HCT116 (cell line): ENCODE measurements around the gene TNRC6C. TPM values are rescaled to one million over a fixed set of nuclear protein-coding genes. Genes with fewer than 3 reads are reported as not detected.

Experiments
- ATAC-seq: fragments of 200-7000 bp; cut with Tn5 transposase; 2 replicates; pipeline ENCODE4 v1.9.1; 2020; ENCODE audit warnings: mild to moderate bottlenecking, moderate library complexity
- BruUV-seq: library from RNA; stranded (reverse); fragments of 400-500 nt; replicated peaks from 2 replicates; lab custom pipeline; 2021; lab: Mats Ljungman, UMichigan
- CTCF ChIA-PET: fragments of 300-600 bp; sonication (Branson Sonifier 250); formaldehyde crosslinking; loops from one replicate; lab custom pipeline; 2021; ENCODE audit warnings: antibody characterized with exemption; lab: Charles Lee
- POLR2A ChIA-PET: fragments of 300-600, 350-600 bp; sonication (Branson Sonifier 250); formaldehyde crosslinking; loops from one replicate; lab custom pipeline; 2021; ENCODE audit warnings: antibody characterized with exemption; lab: Charles Lee
- RAD21 ChIA-PET, 2 experiments: fragments of 300-600 bp; sonication (Branson Sonifier 250); formaldehyde crosslinking; loops; one replicate each; lab custom pipeline; 2023; ENCODE audit warnings: low total read pairs in 2 of 2; ENCODE audit not compliant: uncharacterized antibody in 2 of 2, unreplicated experiment in 2 of 2, low non-redundant PET in 1 of 2; lab: Charles Lee
- DNase-seq: peaks from one replicate; pipeline ENCODE4 v3.0.0-alpha.2; 2010; ENCODE audit warnings: low read depth, low spot score
- H2AFZ ChIP-seq: fragments of 200-600 bp; shearing (Covaris generic), sonication (generic); 2 replicates; pipeline ENCODE4 v1.6.1; 2017; ENCODE audit warnings: low read depth, mixed run types, mixed read lengths, antibody characterized with exemption, low read length; ENCODE audit not compliant: poor library complexity, severe bottlenecking
- H3K27ac ChIP-seq: 2 replicates; pipeline ENCODE4 v1.5.1; 2012; ENCODE audit warnings: low read depth, low read length
- H3K27me3 ChIP-seq: fragments of 200-600 bp; sonication (generic); 2 replicates; pipeline ENCODE4 v1.6.1; 2016; ENCODE audit warnings: mixed run types, low read length, mixed read lengths; ENCODE audit not compliant: insufficient read depth
- H3K36me3 ChIP-seq, 2 experiments: fragments of 200-500 bp in 1 of 2; fragments of 200-600 bp in 1 of 2; sonication (Bioruptor generic) in 1 of 2; sonication (generic) in 1 of 2; 2 replicates each; pipeline versions ENCODE4 v1.5.1 to v1.6.1; 2014 to 2016; ENCODE audit warnings: low read length in 2 of 2, inconsistent platforms in 1 of 2, mixed read lengths in 1 of 2, mixed run types in 1 of 2; ENCODE audit not compliant: insufficient read depth in 2 of 2, control insufficient read depth in 1 of 2
- H3K4me1 ChIP-seq, 2 experiments: fragments of 200-600 bp in 1 of 2; sonication (generic) in 1 of 2; 2 replicates each; pipeline versions ENCODE4 v1.5.1 to v1.6.1; 2012 to 2017; ENCODE audit warnings: low read length in 2 of 2, inconsistent platforms in 1 of 2, mild to moderate bottlenecking in 1 of 2, mixed read lengths in 1 of 2, mixed run types in 1 of 2, moderate library complexity in 1 of 2; ENCODE audit not compliant: insufficient read depth in 2 of 2, control insufficient read depth in 1 of 2
- H3K4me2 ChIP-seq: fragments of 200-600 bp; sonication (generic); 2 replicates; pipeline ENCODE4 v1.6.1; 2017; ENCODE audit warnings: mixed run types, low read length, mixed read lengths
- H3K4me3 ChIP-seq, 2 experiments: fragments of 200-600 bp in 1 of 2; sonication (generic) in 1 of 2; replicated peaks in 1 of 2; 2 replicates each; pipeline ENCODE4 v1.5.1; 2011 to 2016; ENCODE audit warnings: low read length in 2 of 2, control low read depth in 1 of 2, low read depth in 1 of 2, mild to moderate bottlenecking in 1 of 2, mixed read lengths in 1 of 2, mixed run types in 1 of 2
- H3K79me2 ChIP-seq: fragments of 200-600 bp; sonication (generic); 2 replicates; pipeline ENCODE4 v1.6.1; 2017; ENCODE audit warnings: mild to moderate bottlenecking, mixed run types, low read length, moderate library complexity, mixed read lengths; ENCODE audit not compliant: insufficient read depth
- H3K9ac ChIP-seq: fragments of 200-600 bp; sonication (generic); 2 replicates; pipeline ENCODE4 v1.6.1; 2016; ENCODE audit warnings: low read length, mixed read lengths
- H3K9me2 ChIP-seq: fragments of 200-600 bp; sonication (generic), shearing (Covaris generic); 2 replicates; pipeline ENCODE4 v1.6.1; 2017; ENCODE audit warnings: mixed run types, mild to moderate bottlenecking, moderate library complexity; ENCODE audit not compliant: insufficient read depth
- H3K9me3 ChIP-seq, 2 experiments: fragments of 200-500 bp in 1 of 2; fragments of 200-600 bp in 1 of 2; sonication (Bioruptor generic) in 1 of 2; sonication (generic) in 1 of 2; 2 replicates each; pipeline ENCODE4 v1.6.1; 2014 to 2017; ENCODE audit warnings: low read length in 2 of 2, mixed read lengths in 2 of 2, inconsistent platforms in 1 of 2, low read depth in 1 of 2, mild to moderate bottlenecking in 1 of 2, mixed run types in 1 of 2, moderate library complexity in 1 of 2; ENCODE audit not compliant: control insufficient read depth in 1 of 2, insufficient read depth in 1 of 2
- H4K20me1 ChIP-seq: fragments of 200-600 bp; sonication (generic), shearing (Covaris generic); 2 replicates; pipeline ENCODE4 v1.6.1; 2017; ENCODE audit warnings: mixed run types, mild to moderate bottlenecking, moderate library complexity; ENCODE audit not compliant: insufficient read depth
- CEBPB ChIP-seq: IDR thresholded peaks from 2 replicates; pipeline ENCODE4 v1.6.1; 2012; ENCODE audit warnings: low read depth
- EGR1 ChIP-seq: IDR thresholded peaks from 2 replicates; pipeline ENCODE4 v1.6.1; 2012; ENCODE audit warnings: low read depth
- EZH2phosphoT487 ChIP-seq: fragments of 200-600 bp; IDR thresholded peaks from 2 replicates; pipeline ENCODE4 v1.6.1; 2018; ENCODE audit warnings: antibody characterized with exemption, borderline replicate concordance
- FOSL1 ChIP-seq: IDR thresholded peaks from 2 replicates; pipeline ENCODE4 v1.6.1; 2012; ENCODE audit warnings: low read depth
- JUND ChIP-seq: IDR thresholded peaks from 2 replicates; pipeline ENCODE4 v1.6.1; 2012
- POLR2AphosphoS5 ChIP-seq: IDR thresholded peaks from 2 replicates; pipeline ENCODE4 v1.6.1; 2011; ENCODE audit warnings: mild to moderate bottlenecking, low read depth, low read length, moderate library complexity
- RAD21 ChIP-seq: IDR thresholded peaks from 2 replicates; pipeline ENCODE4 v1.6.1; 2012; ENCODE audit warnings: low read depth, mild to moderate bottlenecking
- SP1 ChIP-seq: IDR thresholded peaks from 2 replicates; pipeline ENCODE4 v1.6.1; 2012; ENCODE audit warnings: low read depth
- SRF ChIP-seq: IDR thresholded peaks from 2 replicates; pipeline ENCODE4 v1.6.1; 2012; ENCODE audit warnings: low read depth
- TCF7L2 ChIP-seq: IDR thresholded peaks from 2 replicates; pipeline ENCODE4 v1.7.0; 2011; ENCODE audit warnings: borderline replicate concordance, inconsistent platforms; ENCODE audit not compliant: insufficient read depth, insufficient read length; ENCODE audit errors: extremely low read depth
- YY1 ChIP-seq: IDR thresholded peaks from 2 replicates; pipeline ENCODE4 v1.6.1; 2011; ENCODE audit warnings: low read length, low read depth, moderate library complexity, mild to moderate bottlenecking; ENCODE audit not compliant: insufficient replicate concordance; ENCODE audit errors: extremely low read depth
- ZFX ChIP-seq: fragments of 450-650 bp; IDR thresholded peaks from 2 replicates; pipeline ENCODE4 v1.6.1; 2017
- ZNF274 ChIP-seq: fragments of 200-500 bp; sonication (Bioruptor generic); IDR thresholded peaks from 2 replicates; pipeline ENCODE4 v1.6.1; 2014; ENCODE audit warnings: mild to moderate bottlenecking, low read depth, low read length, inconsistent platforms
- intact Hi-C: fragments of 100-400 bp; cut with micrococcal nuclease; formaldehyde crosslinking; loops from 2 replicates; pipeline ENCODE4 v1.10.0; 2022
- total RNA-seq: library from RNA; stranded (reverse); gene quantifications from one replicate; pipeline ENCODE4 v1.2.1, GENCODE V29; 2021; ENCODE audit not compliant: unreplicated experiment
- TF ChIP-seq, protein P1 (sequence below): IDR thresholded peaks from 2 replicates; pipeline ENCODE4 v1.6.1; 2012
- TF ChIP-seq, protein P2 (sequence below): IDR thresholded peaks from 2 replicates; pipeline ENCODE4 v1.6.1; 2012

TNRC6C gene
- total RNA-seq, 1 experiment from 2014 or later, result 23.4 TPM

DNA sequence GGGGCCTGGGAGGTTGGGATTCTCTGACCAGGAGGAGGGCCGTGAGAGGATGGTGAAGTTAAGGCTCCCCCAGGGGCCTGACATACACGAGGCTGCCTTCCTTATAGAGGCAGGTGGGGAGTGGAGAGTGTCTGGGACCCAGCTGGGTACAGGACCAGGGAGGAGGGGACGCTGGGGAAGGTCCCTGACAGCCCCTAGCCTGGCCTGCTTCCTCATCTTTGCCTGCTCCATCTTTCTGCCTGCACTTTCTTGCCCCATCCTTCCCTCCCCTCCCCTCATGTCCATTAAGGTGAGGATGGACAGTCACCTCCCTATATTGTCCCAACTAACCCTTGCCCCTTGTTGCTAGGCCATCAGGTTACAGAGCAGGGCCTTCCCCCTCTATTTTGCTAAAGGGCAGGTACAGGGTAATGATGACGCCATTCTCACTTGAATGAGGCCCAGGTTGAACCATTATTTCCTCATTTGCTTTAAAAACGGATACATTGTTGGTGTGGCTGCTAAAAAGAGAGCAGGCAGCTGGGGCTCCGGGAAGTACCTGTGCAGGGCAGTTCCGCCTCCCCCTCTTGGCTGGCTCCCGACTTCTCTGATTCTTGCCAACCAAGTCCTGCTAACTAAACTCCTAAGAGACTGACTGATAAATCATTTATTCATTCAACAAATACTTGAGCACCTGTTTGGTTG is 189.0 kb downstream of the TNRC6C start:
- Histone ChIP-seq H3K79me2 (no peaks in the 10 kb centered on the region), H4K20me1 (no peaks in the 10 kb centered on the region), H3K9me2 (no peaks in the 10 kb centered on the region), H3K9ac (no peak overlapping the region), H3K36me3 (no peaks in the 10 kb centered on the region), H3K4me1 (peaks cover 32 to 45% of the 10 kb centered on the region in 2 experiments), H3K4me3 (no peak overlapping the region), H3K4me2 (no peak overlapping the region), H2AFZ (no peak overlapping the region), H3K9me3 (no peaks in the 10 kb centered on the region), H3K27ac (no peak overlapping the region), H3K27me3 (no peaks in the 10 kb centered on the region)
- TF ChIP-seq JUND (no peak), FOSL1 (no peak), CEBPB (no peak), RAD21 (no peak), YY1 (no peak), TCF7L2 (no peak), ZFX (no peak), SP1 (no peak), EZH2phosphoT487 (no peak), ZNF274 (no peak), EGR1 (no peak), SRF (no peak), POLR2AphosphoS5 (no peak)
- TF ChIP-seq, protein P1, sequence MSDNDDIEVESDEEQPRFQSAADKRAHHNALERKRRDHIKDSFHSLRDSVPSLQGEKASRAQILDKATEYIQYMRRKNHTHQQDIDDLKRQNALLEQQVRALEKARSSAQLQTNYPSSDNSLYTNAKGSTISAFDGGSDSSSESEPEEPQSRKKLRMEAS, result no peak
- TF ChIP-seq, protein P2, sequence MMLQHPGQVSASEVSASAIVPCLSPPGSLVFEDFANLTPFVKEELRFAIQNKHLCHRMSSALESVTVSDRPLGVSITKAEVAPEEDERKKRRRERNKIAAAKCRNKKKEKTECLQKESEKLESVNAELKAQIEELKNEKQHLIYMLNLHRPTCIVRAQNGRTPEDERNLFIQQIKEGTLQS, result no peak
- no peak for DNase-seq
- intact Hi-C loops, result no loop called here
- ChIA-PET POLR2A (no interaction called here), CTCF (interaction anchor here (1.0 kb wide), 1 partner anchor 40 kb away, joined by 4 read pairs; the partner anchor contains the start of genes AFMID and TK1), RAD21 (no interaction called here)
- ATAC-seq, result no peak
- BruUV-seq, result no TSS peak
